GM12878 (cell line): ENCODE measurements around the gene SEC23IP. TPM values are rescaled to one million over a fixed set of nuclear protein-coding genes. Genes with fewer than 3 reads are reported as not detected.

Experiments used
- CBX5 ChIP-seq: sonication (generic); IDR thresholded peaks from 2 replicates; pipeline ENCODE4 v1.6.1; 2016; ENCODE audit warnings: low read depth, moderate library complexity, mild to moderate bottlenecking, inconsistent platforms
- ELK1 ChIP-seq: IDR thresholded peaks from 2 replicates; pipeline ENCODE4 v1.6.1; 2012; ENCODE audit warnings: low read depth, low read length, improper control_type of control experiment
- RBBP5 ChIP-seq: fragments of 200-600 bp; sonication (generic); conservative IDR thresholded peaks from 2 replicates; pipeline ENCODE4 v1.6.1; 2016
- SMARCA5 ChIP-seq: fragments of 450-650 bp; IDR thresholded peaks from 2 replicates; pipeline ENCODE4 v1.6.1; 2017; ENCODE audit warnings: mild to moderate bottlenecking
- SREBF1 ChIP-seq: IDR thresholded peaks from 2 replicates; pipeline ENCODE4 v1.6.1; 2012; ENCODE audit warnings: mild to moderate bottlenecking, low read length
- SUPT20H ChIP-seq: IDR thresholded peaks from 2 replicates; pipeline ENCODE4 v1.6.1; 2011; ENCODE audit warnings: low read depth, mild to moderate bottlenecking, low read length, moderate library complexity, borderline replicate concordance; ENCODE audit not compliant: control insufficient read depth
- TARDBP ChIP-seq: IDR thresholded peaks from 2 replicates; pipeline ENCODE4 v1.6.1; 2016; ENCODE audit warnings: borderline replicate concordance
- TCF12 ChIP-seq: IDR thresholded peaks from 2 replicates; pipeline ENCODE4 v1.6.1; 2011; ENCODE audit warnings: low read depth, mild to moderate bottlenecking, low read length
- YBX1 ChIP-seq: fragments of 450-650 bp; IDR thresholded peaks from 2 replicates; pipeline ENCODE4 v1.6.1; 2016; ENCODE audit warnings: antibody characterized with exemption
- polyA plus RNA-seq, 11 experiments: library from polyadenylated mRNA; depleted of rRNA in 4 of 11; unstranded in 6 of 11; stranded (reverse) in 5 of 11; fragments of >200 nt; fragmentation: Nextera tagmentation in 4 of 11; fragmentation: Illumina TruSeq in 1 of 11; extraction: Ambion mirVana in 4 of 11; extraction: Trizol in 1 of 11; gene quantifications; 1 replicate in 1 of 11; 2 replicates in 10 of 11; pipeline versions ENCODE4 v1.2.1 to v1.2.3, GENCODE V29; 2011 to 2016; ENCODE audit warnings: inconsistent platforms in 2 of 11, missing spikeins in 2 of 11, low read depth in 1 of 11
- total RNA-seq, 4 experiments: library from RNA; depleted of rRNA in 3 of 4; stranded (reverse); fragments of >200 nt in 3 of 4; fragmentation: Illumina TruSeq in 1 of 4; extraction: Trizol in 1 of 4; gene quantifications; 2 replicates each; pipeline versions ENCODE4 v1.2.1 to v1.2.3, GENCODE V29; 2013 to 2021
- TF ChIP-seq, protein P1 (sequence below): fragments of 450-650 bp; IDR thresholded peaks from 2 replicates; pipeline ENCODE4 v1.6.1; 2017; ENCODE audit warnings: mild to moderate bottlenecking, moderate library complexity

The SEC23IP gene
- total and polyA plus RNA-seq, 10 of the 15 experiments (the other 5 are each of a cell fraction or from before 2014, with no cell fraction given) = 15.1 to 82.5 (median 36.0) TPM

DNA sequence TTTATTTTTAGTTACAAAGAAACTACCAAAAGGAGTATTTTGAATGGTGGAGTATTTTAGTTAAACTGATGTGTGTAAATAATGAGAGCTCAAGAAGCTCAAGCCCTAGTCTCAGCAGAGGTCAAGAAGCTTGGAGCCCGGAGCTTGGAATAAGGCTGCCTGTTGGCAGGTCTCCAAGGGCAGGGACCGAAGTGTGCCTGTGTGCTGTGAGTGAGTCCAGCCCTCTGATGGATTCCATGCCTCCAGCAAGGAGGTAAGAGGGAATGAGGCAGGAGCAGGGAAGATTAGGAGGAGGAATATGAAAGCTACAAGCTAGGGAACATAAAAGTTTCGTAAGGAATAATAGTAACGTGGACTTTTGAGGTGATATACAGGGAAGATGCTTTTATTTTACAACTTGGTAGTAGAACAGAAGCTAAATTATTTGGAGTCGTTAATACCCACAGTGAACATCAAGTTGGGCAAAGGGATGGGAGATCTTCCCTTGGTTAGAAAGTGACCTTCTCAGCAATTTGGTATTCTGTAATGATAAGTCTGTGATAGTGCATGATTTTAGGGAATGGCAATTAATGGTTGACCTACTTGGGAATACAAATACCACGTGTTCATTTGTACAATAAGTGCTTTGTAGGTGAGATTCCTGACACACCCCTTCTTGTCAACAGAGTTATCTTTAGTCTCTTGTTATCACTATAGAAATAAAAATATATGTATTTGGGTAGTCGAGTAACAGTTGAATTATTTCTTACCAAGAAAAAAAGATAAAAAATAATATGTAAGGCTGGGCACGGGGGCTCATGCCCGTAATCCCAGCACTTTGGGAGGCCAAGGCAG lies 4.6 kb downstream of the SEC23IP start (continued):
- TF ChIP-seq, protein P1, sequence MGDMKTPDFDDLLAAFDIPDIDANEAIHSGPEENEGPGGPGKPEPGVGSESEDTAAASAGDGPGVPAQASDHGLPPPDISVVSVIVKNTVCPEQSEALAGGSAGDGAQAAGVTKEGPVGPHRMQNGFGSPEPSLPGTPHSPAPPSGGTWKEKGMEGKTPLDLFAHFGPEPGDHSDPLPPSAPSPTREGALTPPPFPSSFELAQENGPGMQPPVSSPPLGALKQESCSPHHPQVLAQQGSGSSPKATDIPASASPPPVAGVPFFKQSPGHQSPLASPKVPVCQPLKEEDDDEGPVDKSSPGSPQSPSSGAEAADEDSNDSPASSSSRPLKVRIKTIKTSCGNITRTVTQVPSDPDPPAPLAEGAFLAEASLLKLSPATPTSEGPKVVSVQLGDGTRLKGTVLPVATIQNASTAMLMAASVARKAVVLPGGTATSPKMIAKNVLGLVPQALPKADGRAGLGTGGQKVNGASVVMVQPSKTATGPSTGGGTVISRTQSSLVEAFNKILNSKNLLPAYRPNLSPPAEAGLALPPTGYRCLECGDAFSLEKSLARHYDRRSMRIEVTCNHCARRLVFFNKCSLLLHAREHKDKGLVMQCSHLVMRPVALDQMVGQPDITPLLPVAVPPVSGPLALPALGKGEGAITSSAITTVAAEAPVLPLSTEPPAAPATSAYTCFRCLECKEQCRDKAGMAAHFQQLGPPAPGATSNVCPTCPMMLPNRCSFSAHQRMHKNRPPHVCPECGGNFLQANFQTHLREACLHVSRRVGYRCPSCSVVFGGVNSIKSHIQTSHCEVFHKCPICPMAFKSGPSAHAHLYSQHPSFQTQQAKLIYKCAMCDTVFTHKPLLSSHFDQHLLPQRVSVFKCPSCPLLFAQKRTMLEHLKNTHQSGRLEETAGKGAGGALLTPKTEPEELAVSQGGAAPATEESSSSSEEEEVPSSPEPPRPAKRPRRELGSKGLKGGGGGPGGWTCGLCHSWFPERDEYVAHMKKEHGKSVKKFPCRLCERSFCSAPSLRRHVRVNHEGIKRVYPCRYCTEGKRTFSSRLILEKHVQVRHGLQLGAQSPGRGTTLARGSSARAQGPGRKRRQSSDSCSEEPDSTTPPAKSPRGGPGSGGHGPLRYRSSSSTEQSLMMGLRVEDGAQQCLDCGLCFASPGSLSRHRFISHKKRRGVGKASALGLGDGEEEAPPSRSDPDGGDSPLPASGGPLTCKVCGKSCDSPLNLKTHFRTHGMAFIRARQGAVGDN = no peak
- no peak for TF ChIP-seq YBX1
- TF ChIP-seq TCF12 = no peak
- no peak for TF ChIP-seq SUPT20H
- no peak for TF ChIP-seq CBX5
- no peak for TF ChIP-seq TARDBP
- TF ChIP-seq SREBF1 = no peak
- TF ChIP-seq ELK1 = no peak
- TF ChIP-seq SMARCA5 = no peak
- TF ChIP-seq RBBP5 = no peak
